Bone marrow (tissue), 2 donors: ENCODE measurements around the gene MYO1D.
A peak's percentile ranks its signal among the peaks of the same experiment; 100 is the strongest.
"Not testable (repeated sequence)": the region's sequence is repeated elsewhere in the genome, so short reads cannot be mapped to it uniquely, and the experiment has no call there.

Source experiments
- DNase-seq, 2 donors: peaks; one replicate each; lab custom pipeline; 2025; lab: John Stamatoyannopoulos, UW

MYO1D gene

DNA sequence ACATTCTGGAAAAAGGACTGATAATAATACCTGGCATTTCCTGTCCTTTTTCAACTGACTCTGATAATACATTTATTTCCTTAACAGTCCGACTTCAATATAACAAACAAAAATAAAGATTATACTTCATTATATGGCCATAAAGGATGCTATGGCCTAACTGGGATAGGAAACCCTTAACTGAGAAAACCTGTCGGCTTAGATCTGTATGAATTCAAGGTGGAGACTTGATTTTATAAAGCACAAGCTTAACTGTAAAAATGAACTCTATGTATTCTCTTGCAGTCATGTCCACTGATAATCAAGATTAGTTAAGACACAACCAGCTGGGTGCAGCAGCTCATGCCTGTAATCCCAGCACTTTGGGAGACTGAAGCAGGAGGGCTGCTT is 102.2 kb downstream of the MYO1D start:
- DNase-seq: no peak

DNA sequence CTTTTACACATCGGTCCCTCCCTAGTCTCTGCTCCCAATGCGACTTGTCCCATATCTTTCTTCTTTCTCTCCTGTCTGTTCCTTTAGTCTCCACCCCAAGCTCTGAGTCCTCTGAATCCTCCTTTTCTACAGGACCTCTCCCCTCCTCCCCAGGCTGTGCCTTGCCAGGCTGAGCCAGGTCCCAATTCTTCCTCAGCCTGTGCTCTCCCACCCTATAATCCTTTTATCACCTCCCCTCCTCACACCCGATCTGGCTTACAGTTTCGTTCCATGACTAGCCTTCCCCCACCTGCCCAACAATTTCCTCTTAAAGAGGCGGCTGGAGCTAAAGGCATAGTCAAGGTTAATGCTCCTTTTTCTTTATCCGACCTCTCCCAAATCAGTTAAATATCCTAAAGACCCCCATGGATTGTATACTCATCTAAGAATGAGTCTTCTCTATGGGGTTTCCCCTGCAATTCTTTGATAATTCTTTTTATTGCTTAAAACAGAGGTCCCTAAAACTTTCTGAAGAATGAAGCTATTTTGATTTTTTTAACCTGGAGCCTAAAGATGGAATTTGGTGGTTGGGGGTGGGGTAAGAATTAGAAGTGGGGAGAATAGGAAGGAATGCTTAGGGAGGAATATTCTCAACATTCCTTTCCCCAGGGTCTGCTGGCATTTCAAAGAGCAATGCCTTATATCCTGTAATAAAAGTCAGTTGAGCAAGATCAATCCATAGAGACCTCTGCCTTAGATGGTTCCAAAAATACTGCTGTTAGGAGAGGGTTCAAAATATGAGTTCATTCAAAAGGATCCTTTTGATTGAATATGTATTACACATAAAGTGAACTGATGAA is 102.8 kb downstream of the MYO1D start:
- DNase-seq: no peak

DNA sequence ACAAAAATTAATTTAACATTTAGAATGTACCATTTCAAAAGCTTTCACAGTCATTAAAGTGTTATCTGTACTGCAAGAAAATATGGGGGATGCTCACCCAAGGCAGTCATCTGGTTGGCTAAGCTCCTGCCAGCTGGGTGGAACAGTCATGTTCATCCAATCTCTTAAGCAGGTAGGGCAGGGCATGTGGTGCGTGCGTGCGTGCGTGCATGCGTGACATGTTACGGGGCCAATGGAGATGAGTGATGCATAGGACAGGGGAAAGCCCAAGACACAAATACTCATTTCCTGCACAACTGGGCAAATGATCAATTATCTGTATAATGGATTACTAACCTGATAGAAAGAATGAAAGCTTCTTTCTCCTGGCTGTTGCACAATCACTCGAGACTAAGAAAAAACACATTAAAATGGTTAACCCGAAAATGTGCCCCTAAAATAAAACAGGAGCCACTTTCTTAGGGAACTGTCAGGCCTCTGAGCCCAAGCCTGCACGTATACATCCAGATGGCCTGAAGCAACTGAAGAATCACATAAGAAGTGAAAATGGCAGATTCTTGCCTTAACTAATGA is 104.4 kb downstream of the MYO1D start:
- no peak for DNase-seq

DNA sequence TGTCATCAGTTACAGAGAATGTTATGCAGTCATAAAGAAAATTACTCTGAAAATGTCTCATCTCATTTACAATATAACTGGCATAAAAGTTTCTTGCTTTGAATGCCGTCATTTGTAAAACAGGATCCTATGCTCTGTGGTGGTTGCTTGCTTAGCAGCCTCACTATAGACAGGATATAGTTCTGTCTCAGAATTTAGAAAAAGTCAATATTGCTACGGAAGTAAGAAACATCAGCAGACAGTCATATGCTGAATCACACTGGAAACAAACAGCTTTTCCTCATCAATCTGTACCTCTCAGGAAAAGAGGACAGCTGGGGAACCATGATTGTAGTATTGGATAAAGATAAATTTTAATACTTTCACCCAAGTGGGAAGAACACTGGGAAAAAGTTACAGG is 105.5 kb downstream of the MYO1D start:
- no peak for DNase-seq

DNA sequence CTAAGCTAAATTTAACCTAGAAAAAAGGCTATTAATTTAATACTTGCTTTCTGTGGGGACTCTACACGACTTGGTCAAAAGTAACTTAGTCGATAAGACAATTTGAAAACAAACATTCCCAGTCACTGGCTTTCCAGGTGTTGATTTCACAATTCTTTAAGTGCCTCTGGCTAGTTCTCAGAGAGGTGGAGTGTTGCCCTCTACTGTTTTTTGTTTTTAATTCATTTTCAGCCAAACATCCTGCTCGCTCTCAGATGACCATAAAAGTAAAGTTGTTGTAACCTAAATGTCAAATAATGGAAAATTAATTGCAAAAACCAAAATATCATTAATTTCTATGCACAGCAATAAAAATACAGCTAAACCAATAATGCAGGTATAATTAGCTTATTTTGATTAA is 107.1 kb downstream of the MYO1D start:
- no peak for DNase-seq

GRCh38 chr17:32763855-32764439 is 113.0 kb downstream of the MYO1D start:
- no peak for DNase-seq

- no peak for DNase-seq
These were observed 117.4 kb downstream of the MYO1D start for GRCh38 chr17:32759476-32759875.

GRCh38 chr17:32757963-32758362 is 119.0 kb downstream of the MYO1D start:
- DNase-seq: no peak

DNA sequence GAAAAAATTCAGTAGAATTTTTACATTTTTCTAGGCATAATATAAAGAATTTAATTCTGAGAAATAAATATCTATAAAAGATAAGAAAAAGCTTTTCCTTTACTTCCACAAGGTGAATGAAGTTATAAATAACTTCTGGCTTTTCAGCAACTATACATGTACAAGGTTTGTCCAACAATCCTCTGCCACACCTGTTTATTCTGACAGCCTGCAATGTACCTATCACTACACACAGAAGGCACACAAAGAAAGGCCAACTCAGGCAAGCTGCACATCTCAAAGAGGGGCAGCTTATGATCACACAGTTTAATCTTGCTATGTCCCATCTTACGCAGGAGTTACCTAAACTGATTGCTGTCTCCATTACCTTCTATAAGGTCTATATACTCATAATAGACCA is 120.2 kb downstream of the MYO1D start:
- DNase-seq: no peak

GRCh38 chr17:32755045-32755805 is 121.7 kb downstream of the MYO1D start:
- DNase-seq: peak in 1 of 2 donors; percentile 49

- DNase-seq: no peak
These were observed 124.0 kb downstream of the MYO1D start for GRCh38 chr17:32752934-32753333.

DNA sequence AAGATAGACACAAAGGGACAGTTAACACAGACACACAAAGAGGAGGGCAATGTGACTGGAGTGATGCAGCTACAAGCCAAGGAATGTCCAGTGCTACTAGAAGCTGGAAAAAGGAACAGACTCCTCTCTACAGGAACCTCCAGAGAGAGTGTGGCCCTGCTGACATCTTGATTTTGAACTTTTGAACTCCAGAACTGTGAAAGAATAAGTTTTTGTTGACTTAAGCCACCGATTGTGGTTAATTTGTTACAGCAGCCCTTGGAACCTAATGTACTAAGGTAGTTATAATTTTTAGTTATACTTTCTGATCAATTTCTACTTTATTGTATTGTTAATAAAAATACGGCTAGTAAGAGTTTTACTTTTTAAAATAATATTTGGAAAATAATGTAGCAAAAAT is 129.1 kb downstream of the MYO1D start:
- DNase-seq: no peak

- no peak for DNase-seq
These were observed 130.2 kb downstream of the MYO1D start for GRCh38 chr17:32746698-32747097.

- DNase-seq: no peak
These were observed 130.6 kb downstream of the MYO1D start for GRCh38 chr17:32746280-32746679.

GRCh38 chr17:32742681-32743538 is 134.0 kb downstream of the MYO1D start:
- DNase-seq: peak in 1 of 2 donors; percentile 42

GRCh38 chr17:32741381-32741780 is 135.5 kb downstream of the MYO1D start:
- DNase-seq: no peak

- no peak for DNase-seq
These were observed 137.2 kb downstream of the MYO1D start for GRCh38 chr17:32739722-32740121.

GRCh38 chr17:32739151-32739550 is 137.8 kb downstream of the MYO1D start:
- not testable (repeated sequence) for DNase-seq

- DNase-seq: no peak
These were observed 143.5 kb downstream of the MYO1D start for GRCh38 chr17:32733401-32733800.

DNA sequence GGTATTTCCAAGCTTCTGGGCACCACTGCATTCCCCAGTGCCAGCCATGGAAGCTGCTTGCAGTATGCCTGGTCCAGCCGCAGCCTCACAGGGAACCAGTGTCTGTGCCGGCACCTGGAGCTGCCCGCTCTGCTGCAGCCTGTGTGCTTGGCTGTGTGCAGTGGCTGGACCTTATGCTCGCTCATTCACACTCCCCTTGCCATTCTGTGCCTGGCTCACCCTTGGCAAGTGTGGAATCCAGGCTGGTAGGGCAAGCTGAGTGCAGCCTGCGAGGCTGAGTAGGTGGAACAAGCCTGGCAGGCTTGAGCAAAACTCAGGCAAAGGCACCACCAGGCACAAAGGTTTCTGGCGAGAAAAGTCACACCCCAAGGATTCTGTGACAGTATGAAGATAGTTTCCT is 144.0 kb downstream of the MYO1D start:
- DNase-seq: no peak

DNA sequence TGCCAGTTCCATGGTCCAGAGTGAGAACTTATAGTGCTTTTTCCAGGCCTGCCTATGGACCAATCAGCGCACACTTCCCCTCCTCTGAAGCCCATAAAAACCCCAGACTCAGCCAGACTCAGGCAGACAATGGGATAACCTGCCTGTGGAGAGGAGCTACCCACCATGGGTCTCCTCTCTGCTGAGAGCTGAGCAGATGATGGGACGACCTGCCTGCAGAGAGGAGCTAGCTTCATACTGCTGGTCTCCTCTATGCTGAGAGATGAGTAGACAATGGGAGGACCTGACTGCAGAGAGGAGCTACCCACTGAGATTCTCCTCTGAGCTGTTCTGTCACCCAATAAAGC is 144.7 kb downstream of the MYO1D start:
- no peak for DNase-seq
